ENCODE measurements around the gene HK1.

HK1 gene

DNA sequence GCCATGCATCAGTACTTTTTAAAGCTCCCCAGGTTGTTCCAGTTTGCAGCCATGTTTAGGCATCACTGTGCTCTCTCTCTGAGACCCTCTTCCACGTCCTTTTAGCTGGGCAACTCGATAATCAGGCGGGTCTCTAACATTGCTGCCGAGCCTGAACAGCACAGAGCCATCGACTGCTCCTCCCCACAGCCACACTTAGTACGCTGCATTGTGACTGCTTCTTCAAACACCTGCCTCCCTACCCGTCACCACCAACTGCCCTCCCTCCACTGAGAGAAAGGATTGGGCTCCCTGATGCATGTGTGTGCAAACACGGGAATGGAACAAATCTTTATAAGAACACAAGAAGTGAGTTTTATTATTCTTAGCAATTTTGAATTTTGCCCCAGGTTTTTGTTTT lies 149.9 kb downstream of the HK1 start:
- no peak overlapping the region for H2BK120ac ChIP-seq (ENCODE audit: low read depth, low read length)
- H2AK5ac ChIP-seq (ENCODE audit: low read length): no peak overlapping the region
- H4K8ac ChIP-seq (ENCODE audit: low read depth, low read length): no peak overlapping the region
- H3K4me2 ChIP-seq (ENCODE audit: low read length): no peak overlapping the region
- H3K56ac ChIP-seq (ENCODE audit: low read length): no peak overlapping the region
- H2BK15ac ChIP-seq (replicated peaks; ENCODE audit: low read depth): no peak overlapping the region
- H3K23ac ChIP-seq (ENCODE audit: low read length): no peak overlapping the region
- H4K5ac ChIP-seq (ENCODE audit: low read length): no peak overlapping the region
- H3K18ac ChIP-seq (ENCODE audit: low read length): no peak overlapping the region
- H3K36me3 ChIP-seq (ENCODE audit: control insufficient read depth, insufficient read depth, low read length): no peaks in the 10 kb centered on the region
- no peaks in the 10 kb centered on the region for H3K79me1 ChIP-seq (ENCODE audit: low read length)
- no peak overlapping the region for H3K4ac ChIP-seq (ENCODE audit: low read depth, low read length)
- no CpG with 5 or more reads among the region's 8 CpGs for WGBS (ENCODE audit: extremely low coverage, insufficient coverage, low lambda C conversion rate)
- H2BK5ac ChIP-seq (ENCODE audit: low read length): no peak overlapping the region
- H3K9ac ChIP-seq (ENCODE audit: low read length): no peak overlapping the region
- H3K27ac ChIP-seq (ENCODE audit: low read depth, low read length): no peak overlapping the region
- H3K79me2 ChIP-seq (ENCODE audit: control insufficient read depth, insufficient read depth, low read length): no peaks in the 10 kb centered on the region
- no peaks in the 10 kb centered on the region for H3K27me3 ChIP-seq (ENCODE audit: insufficient read depth, low read length, poor library complexity)
- H3K4me1 ChIP-seq (ENCODE audit: control insufficient read depth, low read depth, low read length): no peaks in the 10 kb centered on the region
- no peak overlapping the region for H3K4me3 ChIP-seq (ENCODE audit: low read length)
- DNase-seq: no peak

DNA sequence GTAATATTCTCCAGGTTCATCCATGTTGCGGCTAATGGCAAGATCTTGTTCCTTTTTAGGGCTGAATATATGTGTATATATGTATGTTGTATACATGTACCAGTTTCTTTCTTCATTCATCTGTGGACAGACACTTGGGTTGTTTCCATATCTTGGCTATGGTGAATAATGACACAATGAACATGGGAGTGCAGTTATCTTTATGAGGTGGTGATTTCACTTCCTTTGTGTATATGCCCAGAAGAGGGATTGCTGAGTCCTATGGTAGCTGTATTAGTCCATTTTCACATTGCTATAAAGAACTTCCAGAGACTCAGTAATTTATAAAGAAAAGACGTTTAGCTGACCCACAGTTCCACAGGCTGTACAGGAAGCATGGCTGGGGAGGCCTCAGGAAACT lies 155.9 kb downstream of the HK1 start:
- no peak overlapping the region for H2BK15ac ChIP-seq (replicated peaks; ENCODE audit: low read depth)
- H2BK5ac ChIP-seq (ENCODE audit: low read length): no peak overlapping the region
- H4K5ac ChIP-seq (ENCODE audit: low read length): no peak overlapping the region
- no peak for DNase-seq
- no peaks in the 10 kb centered on the region for H3K79me2 ChIP-seq (ENCODE audit: control insufficient read depth, insufficient read depth, low read length)
- H3K4ac ChIP-seq (ENCODE audit: low read depth, low read length): no peak overlapping the region
- H2BK120ac ChIP-seq (ENCODE audit: low read depth, low read length): no peak overlapping the region
- no peaks in the 10 kb centered on the region for H3K36me3 ChIP-seq (ENCODE audit: control insufficient read depth, insufficient read depth, low read length)
- no peak overlapping the region for H3K4me2 ChIP-seq (ENCODE audit: low read length)
- H3K56ac ChIP-seq (ENCODE audit: low read length): no peak overlapping the region
- H3K4me1 ChIP-seq (ENCODE audit: control insufficient read depth, low read depth, low read length): no peaks in the 10 kb centered on the region
- WGBS (ENCODE audit: extremely low coverage, insufficient coverage, low lambda C conversion rate): no CpG with 5 or more reads among the region's 2 CpGs
- H3K79me1 ChIP-seq (ENCODE audit: low read length): no peaks in the 10 kb centered on the region
- no peaks in the 10 kb centered on the region for H3K27me3 ChIP-seq (ENCODE audit: insufficient read depth, low read length, poor library complexity)
- H2AK5ac ChIP-seq (ENCODE audit: low read length): no peak overlapping the region
- no peak overlapping the region for H3K9ac ChIP-seq (ENCODE audit: low read length)
- H4K8ac ChIP-seq (ENCODE audit: low read depth, low read length): no peak overlapping the region
- H3K4me3 ChIP-seq (ENCODE audit: low read length): no peak overlapping the region
- no peak overlapping the region for H3K27ac ChIP-seq (ENCODE audit: low read depth, low read length)
- no peak overlapping the region for H3K23ac ChIP-seq (ENCODE audit: low read length)
- no peak overlapping the region for H3K18ac ChIP-seq (ENCODE audit: low read length)

DNA sequence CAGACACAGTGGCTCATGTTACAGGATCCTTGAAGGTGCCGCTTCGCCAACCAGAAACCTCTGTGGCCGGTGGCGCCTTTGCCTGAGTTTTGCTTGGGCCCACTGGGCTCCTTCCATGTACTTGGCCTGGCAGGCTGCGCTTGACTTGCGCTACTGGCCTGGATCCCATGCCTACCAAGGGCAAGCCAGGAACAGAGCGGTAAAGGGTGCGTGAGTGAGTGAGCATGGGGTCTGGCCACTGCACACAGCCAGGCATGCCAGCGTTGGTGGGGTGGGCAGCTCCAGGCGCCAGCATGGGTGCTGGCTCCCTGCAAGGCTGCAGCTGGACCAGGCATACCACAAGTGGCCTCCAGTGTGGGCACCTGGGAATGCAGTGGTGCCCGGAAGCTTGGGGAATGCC lies 156.6 kb downstream of the HK1 start:
- Histone ChIP-seq H3K18ac (ENCODE audit: low read length) (no peak overlapping the region), H2AK5ac (ENCODE audit: low read length) (no peak overlapping the region), H3K79me2 (ENCODE audit: control insufficient read depth, insufficient read depth, low read length) (no peaks in the 10 kb centered on the region), H3K4me3 (ENCODE audit: low read length) (no peak overlapping the region), H3K36me3 (ENCODE audit: control insufficient read depth, insufficient read depth, low read length) (no peaks in the 10 kb centered on the region), H3K27ac (ENCODE audit: low read depth, low read length) (no peak overlapping the region), H3K56ac (ENCODE audit: low read length) (no peak overlapping the region), H3K9ac (ENCODE audit: low read length) (no peak overlapping the region), H3K27me3 (ENCODE audit: insufficient read depth, low read length, poor library complexity) (no peaks in the 10 kb centered on the region), H4K8ac (ENCODE audit: low read depth, low read length) (no peak overlapping the region), H3K4me1 (ENCODE audit: control insufficient read depth, low read depth, low read length) (no peaks in the 10 kb centered on the region), H3K4ac (ENCODE audit: low read depth, low read length) (no peak overlapping the region), H3K4me2 (ENCODE audit: low read length) (no peak overlapping the region), H4K5ac (ENCODE audit: low read length) (no peak overlapping the region), H2BK5ac (ENCODE audit: low read length) (no peak overlapping the region), H3K23ac (ENCODE audit: low read length) (no peak overlapping the region), H3K79me1 (ENCODE audit: low read length) (no peaks in the 10 kb centered on the region), H2BK15ac (replicated peaks; ENCODE audit: low read depth) (no peak overlapping the region), H2BK120ac (ENCODE audit: low read depth, low read length) (no peak overlapping the region)
- no CpG with 5 or more reads among the region's 11 CpGs for WGBS (ENCODE audit: extremely low coverage, insufficient coverage, low lambda C conversion rate)
- no peak for DNase-seq

DNA sequence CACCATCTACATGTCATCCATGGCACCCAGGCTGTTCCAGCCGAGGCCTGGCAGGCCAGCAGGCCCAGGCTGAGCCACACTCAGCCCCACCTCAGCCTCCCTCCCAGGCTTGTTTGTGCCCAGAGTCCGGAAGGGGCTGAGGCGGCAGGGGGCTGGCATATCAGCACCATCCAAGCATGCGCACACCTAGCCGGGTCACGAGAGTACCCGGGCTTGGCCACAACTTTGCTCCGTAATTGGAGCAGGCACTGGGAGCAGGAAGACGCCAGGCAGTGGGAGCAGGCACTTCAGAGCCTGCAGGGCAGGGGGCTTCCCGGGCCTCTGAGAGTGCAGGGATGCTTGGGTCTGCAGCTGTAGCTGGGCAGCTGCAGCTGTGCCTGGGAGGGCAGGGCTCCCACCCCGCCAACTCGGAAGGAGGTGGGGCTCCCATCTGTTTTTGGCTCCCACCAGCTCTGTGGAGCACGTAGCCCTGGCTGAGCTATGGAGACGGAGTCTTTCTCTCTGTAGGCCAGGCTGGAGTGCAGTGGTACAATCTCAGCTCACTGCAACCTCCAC lies 157.7 kb downstream of the HK1 start:
- H2AK5ac ChIP-seq (ENCODE audit: low read length): no peak overlapping the region
- H3K4me3 ChIP-seq (ENCODE audit: low read length): no peak overlapping the region
- H2BK15ac ChIP-seq (replicated peaks; ENCODE audit: low read depth): no peak overlapping the region
- no peak overlapping the region for H2BK120ac ChIP-seq (ENCODE audit: low read depth, low read length)
- no peaks in the 10 kb centered on the region for H3K79me1 ChIP-seq (ENCODE audit: low read length)
- no peak overlapping the region for H3K18ac ChIP-seq (ENCODE audit: low read length)
- H3K4ac ChIP-seq (ENCODE audit: low read depth, low read length): no peak overlapping the region
- no peak for DNase-seq
- no peaks in the 10 kb centered on the region for H3K79me2 ChIP-seq (ENCODE audit: control insufficient read depth, insufficient read depth, low read length)
- no peak overlapping the region for H4K8ac ChIP-seq (ENCODE audit: low read depth, low read length)
- H4K5ac ChIP-seq (ENCODE audit: low read length): no peak overlapping the region
- H3K9ac ChIP-seq (ENCODE audit: low read length): no peak overlapping the region
- no CpG with 5 or more reads among the region's 14 CpGs for WGBS (ENCODE audit: extremely low coverage, insufficient coverage, low lambda C conversion rate)
- H3K4me1 ChIP-seq (ENCODE audit: control insufficient read depth, low read depth, low read length): no peaks in the 10 kb centered on the region
- H3K36me3 ChIP-seq (ENCODE audit: control insufficient read depth, insufficient read depth, low read length): no peaks in the 10 kb centered on the region
- H2BK5ac ChIP-seq (ENCODE audit: low read length): no peak overlapping the region
- H3K56ac ChIP-seq (ENCODE audit: low read length): no peak overlapping the region
- H3K27ac ChIP-seq (ENCODE audit: low read depth, low read length): no peak overlapping the region
- H3K27me3 ChIP-seq (ENCODE audit: insufficient read depth, low read length, poor library complexity): no peaks in the 10 kb centered on the region
- no peak overlapping the region for H3K4me2 ChIP-seq (ENCODE audit: low read length)
- no peak overlapping the region for H3K23ac ChIP-seq (ENCODE audit: low read length)

DNA sequence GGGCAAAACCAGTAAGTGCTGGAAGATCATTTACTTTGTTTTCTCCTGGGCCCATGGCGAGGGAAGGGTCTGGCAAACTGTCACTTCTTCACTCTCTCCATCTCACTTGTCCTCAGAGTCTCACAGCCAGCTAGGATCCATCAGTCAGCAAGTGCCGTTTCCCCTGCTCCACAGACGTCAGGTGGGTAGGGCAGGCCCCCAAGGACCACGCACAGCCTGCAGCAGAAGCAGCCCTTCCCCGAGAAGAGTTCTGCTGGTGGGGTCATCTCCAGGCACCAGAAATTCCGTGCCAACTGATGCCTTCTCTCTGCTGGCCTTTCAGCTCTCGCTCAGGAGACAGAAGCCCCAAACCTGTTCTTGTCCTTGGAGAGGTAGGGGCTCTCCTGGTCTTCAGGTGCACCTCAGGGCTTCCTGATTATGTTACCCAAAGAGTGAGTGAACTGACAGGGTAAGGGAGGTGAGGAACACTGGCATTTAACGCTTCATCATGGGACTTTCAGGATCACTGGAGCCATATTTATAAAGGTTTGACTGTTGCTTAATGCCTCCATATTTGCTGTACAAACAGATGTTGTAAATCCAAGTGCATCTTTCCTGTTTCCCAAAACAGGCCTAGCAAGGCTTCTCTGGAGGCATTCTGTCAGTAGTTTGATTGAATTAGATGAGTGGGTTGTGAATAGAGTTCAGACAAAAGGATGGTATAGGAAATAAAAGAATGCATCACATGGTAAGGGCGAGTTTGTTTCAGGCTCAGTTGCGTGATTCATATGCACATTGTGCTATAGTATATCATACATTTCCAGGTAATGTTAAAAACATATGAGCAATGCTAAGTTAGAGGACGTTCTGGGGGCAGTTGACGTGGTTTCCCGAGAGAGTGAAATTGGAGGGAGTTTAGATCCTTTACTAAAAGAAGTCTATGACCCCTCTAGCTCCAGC lies 159.3 kb downstream of the HK1 start:
- Histone ChIP-seq H3K79me2 (ENCODE audit: control insufficient read depth, insufficient read depth, low read length) (no peaks in the 10 kb centered on the region), H3K27me3 (ENCODE audit: insufficient read depth, low read length, poor library complexity) (no peaks in the 10 kb centered on the region), H3K18ac (ENCODE audit: low read length) (no peak overlapping the region), H3K9ac (ENCODE audit: low read length) (no peak overlapping the region), H3K36me3 (ENCODE audit: control insufficient read depth, insufficient read depth, low read length) (no peaks in the 10 kb centered on the region), H3K4ac (ENCODE audit: low read depth, low read length) (no peak overlapping the region), H2BK15ac (replicated peaks; ENCODE audit: low read depth) (no peak overlapping the region), H3K79me1 (ENCODE audit: low read length) (no peaks in the 10 kb centered on the region), H3K27ac (ENCODE audit: low read depth, low read length) (no peak overlapping the region), H2AK5ac (ENCODE audit: low read length) (no peak overlapping the region), H2BK5ac (ENCODE audit: low read length) (no peak overlapping the region), H3K4me1 (ENCODE audit: control insufficient read depth, low read depth, low read length) (no peaks in the 10 kb centered on the region), H3K4me2 (ENCODE audit: low read length) (no peak overlapping the region), H3K4me3 (ENCODE audit: low read length) (no peak overlapping the region), H4K5ac (ENCODE audit: low read length) (no peak overlapping the region), H2BK120ac (ENCODE audit: low read depth, low read length) (no peak overlapping the region), H3K23ac (ENCODE audit: low read length) (no peak overlapping the region), H4K8ac (ENCODE audit: low read depth, low read length) (no peak overlapping the region), H3K56ac (ENCODE audit: low read length) (no peak overlapping the region)
- DNase-seq: no peak
- no CpG with 5 or more reads among the region's 13 CpGs for WGBS (ENCODE audit: extremely low coverage, insufficient coverage, low lambda C conversion rate)

All from mesendoderm (in vitro differentiated cells).